Duodenal mucosa (tissue), 2 donors: ENCODE data around the gene MSI2.

Source experiments
- H3K27ac ChIP-seq: one replicate; pipeline ENCODE4 v1.7.0; 2013; ENCODE audit warnings: low read depth, low read length
- H3K27me3 ChIP-seq, 2 donors: one replicate each; pipeline ENCODE4 v1.7.0; 2013; ENCODE audit warnings: low read length in 2 of 2, control low read depth in 1 of 2; ENCODE audit not compliant: insufficient read depth in 2 of 2, control insufficient read depth in 1 of 2
- H3K36me3 ChIP-seq, 2 donors: one replicate each; pipeline ENCODE4 v1.7.0; 2013; ENCODE audit warnings: low read length in 2 of 2, control low read depth in 1 of 2; ENCODE audit not compliant: insufficient read depth in 2 of 2, control insufficient read depth in 1 of 2
- H3K4me1 ChIP-seq, 2 donors: one replicate each; pipeline ENCODE4 v1.7.0; 2013; ENCODE audit warnings: low read length in 2 of 2, control low read depth in 1 of 2; ENCODE audit not compliant: insufficient read depth in 2 of 2, control insufficient read depth in 1 of 2
- H3K4me3 ChIP-seq, 2 donors: one replicate each; pipeline ENCODE4 v1.7.0; 2013; ENCODE audit warnings: low read length in 2 of 2, low read depth in 1 of 2
- H3K9ac ChIP-seq, 2 donors: one replicate each; pipeline ENCODE4 v1.7.0; 2013; ENCODE audit warnings: low read length in 2 of 2, low read depth in 1 of 2
- H3K9me3 ChIP-seq, 2 donors: one replicate each; pipeline ENCODE4 v1.7.0; 2013; ENCODE audit warnings: low read length in 2 of 2, control low read depth in 1 of 2; ENCODE audit not compliant: control insufficient read depth in 1 of 2

The MSI2 gene

DNA sequence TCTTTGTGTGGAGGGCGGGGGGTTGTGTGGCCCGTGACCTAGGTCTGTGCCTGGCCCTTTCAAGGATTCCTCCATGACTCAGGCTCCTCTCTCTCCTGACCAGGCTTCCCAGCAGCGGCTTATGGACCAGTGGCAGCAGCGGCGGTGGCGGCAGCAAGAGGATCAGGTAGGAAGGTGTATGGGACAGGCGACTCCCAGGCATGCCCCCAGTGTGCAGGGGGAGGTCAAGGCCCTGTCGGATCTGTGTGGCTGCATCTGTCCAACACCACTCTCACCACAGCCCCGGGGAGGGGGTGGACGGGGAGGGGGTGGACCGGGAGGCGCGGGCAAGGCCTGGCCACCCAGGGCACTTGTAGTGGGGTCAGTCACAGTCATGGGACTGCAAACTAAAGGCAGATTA lies 395.7 kb downstream of the MSI2 start:
- peaks cover 0 to 6% of the 10 kb centered on the region in 2 donors for H3K4me1 ChIP-seq
- H3K27ac ChIP-seq: no peak overlapping the region
- no peak overlapping the region for H3K4me3 ChIP-seq
- H3K27me3 ChIP-seq: no peaks in the 10 kb centered on the region
- no peak overlapping the region for H3K9ac ChIP-seq
- peaks cover 0 to 4% of the 10 kb centered on the region in 2 donors for H3K36me3 ChIP-seq
- H3K9me3 ChIP-seq: no peaks in the 10 kb centered on the region

DNA sequence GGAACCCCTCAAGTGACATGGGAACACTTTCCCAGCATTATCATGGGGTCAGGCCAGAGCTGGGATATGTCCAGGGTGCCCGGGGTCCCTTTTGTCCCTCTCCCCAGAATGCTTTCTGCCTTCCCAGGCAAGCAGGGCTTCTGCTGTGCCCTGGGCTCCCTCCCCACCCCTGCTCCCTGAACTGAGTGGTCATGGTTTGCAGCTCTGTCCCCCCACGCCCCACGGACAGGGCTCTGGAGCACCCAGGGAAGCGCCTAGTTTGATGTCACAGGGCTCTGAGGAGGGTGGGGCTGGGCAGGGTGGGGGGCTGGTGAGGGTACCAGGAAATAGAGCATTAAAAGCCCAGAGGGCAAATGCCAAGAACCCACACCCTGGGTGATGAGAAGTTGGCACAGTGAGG lies 396.5 kb downstream of the MSI2 start:
- Histone ChIP-seq H3K27me3 (no peaks in the 10 kb centered on the region), H3K4me3 (no peak overlapping the region), H3K27ac (no peak overlapping the region), H3K9me3 (no peaks in the 10 kb centered on the region), H3K4me1 (peaks cover 0 to 6% of the 10 kb centered on the region in 2 donors), H3K36me3 (peaks cover 0 to 4% of the 10 kb centered on the region in 2 donors), H3K9ac (no peak overlapping the region)

DNA sequence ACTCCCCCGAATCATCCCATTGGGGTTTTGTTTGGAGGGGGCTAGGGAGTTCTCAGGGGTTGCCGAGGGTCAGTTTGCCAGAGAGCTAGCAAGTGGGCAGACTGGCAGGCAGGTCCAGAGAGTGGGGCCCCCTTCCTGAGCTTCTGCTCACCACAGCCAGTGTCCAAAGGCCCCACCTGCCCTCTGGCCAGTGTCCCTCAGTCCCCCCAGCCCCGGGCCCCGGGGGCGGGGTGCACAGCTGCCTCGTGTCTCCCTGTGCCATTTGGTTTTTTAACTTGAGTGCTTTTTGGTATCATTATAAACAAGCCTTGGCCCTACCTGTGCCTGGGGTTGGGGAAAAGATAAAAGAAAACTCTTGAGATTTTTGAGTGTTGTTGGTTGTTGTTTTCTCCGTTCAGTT lies 397.0 kb downstream of the MSI2 start:
- peaks cover 0 to 4% of the 10 kb centered on the region in 2 donors for H3K36me3 ChIP-seq
- peaks cover 0 to 6% of the 10 kb centered on the region in 2 donors for H3K4me1 ChIP-seq
- H3K27me3 ChIP-seq: no peaks in the 10 kb centered on the region
- no peaks in the 10 kb centered on the region for H3K9me3 ChIP-seq
- H3K4me3 ChIP-seq: no peak overlapping the region
- no peak overlapping the region for H3K9ac ChIP-seq
- H3K27ac ChIP-seq: no peak overlapping the region

DNA sequence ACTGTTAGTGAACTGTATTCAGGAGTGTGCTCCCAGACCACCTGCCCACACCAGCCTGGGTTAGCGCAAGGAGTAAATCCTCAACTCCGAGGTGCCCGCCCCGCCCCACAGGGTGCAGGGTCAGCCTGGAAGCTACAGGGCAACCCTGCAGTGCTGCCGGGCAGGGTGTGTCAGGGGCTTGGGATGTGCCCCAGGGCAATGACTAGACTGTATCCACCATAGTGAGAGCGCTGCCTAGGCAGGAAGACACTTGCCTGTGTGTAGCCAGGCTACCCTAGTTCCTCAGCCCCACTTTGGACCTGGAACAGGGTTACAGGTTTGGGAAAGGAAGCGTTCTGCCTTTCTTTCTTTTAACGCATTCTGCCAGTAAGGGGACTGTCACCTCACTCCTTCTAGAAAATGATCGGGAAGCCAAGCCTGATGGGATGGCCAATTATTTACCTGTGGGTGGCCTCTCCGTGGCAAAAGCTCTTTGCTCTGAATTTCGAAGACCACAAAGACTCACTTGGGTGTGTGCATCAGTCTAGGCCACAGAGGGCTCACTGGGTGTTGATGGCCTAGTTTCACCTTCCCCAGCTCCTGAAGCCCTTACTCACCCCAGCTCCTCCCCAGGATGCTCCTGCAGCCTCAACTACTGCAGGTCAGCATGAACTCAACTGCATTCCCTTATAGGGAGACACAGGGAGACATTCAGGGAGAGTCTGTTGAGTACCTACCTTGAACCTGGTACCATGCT lies 397.9 kb downstream of the MSI2 start:
- Histone ChIP-seq H3K27me3 (no peaks in the 10 kb centered on the region), H3K4me1 (peaks cover 0 to 6% of the 10 kb centered on the region in 2 donors), H3K9me3 (no peaks in the 10 kb centered on the region), H3K27ac (no peak overlapping the region), H3K36me3 (no peaks in the 10 kb centered on the region), H3K4me3 (no peak overlapping the region), H3K9ac (no peak overlapping the region)

DNA sequence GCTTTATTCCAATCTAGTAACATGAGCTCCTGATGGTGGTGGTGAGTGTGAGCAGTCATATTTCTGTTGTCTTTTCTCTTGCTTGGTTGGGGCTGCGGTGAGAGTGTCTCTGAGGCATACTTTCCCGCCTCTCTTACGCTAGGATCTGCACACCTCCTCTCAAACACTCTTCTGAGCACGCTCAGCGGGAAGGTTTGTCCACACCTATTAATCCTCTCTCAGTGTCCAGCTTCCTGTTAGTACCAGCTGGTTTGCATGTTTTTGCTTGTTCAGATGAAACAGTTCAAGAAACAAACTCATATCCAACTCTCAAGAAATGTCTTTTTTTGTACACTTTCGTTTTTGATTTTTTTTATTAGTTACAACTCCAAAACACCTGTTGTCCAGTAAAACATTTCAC lies 399.2 kb downstream of the MSI2 start:
- Histone ChIP-seq H3K27me3 (no peaks in the 10 kb centered on the region), H3K27ac (no peak overlapping the region), H3K4me1 (peaks cover 0 to 6% of the 10 kb centered on the region in 2 donors), H3K36me3 (no peaks in the 10 kb centered on the region), H3K9ac (no peak overlapping the region), H3K9me3 (no peaks in the 10 kb centered on the region), H3K4me3 (no peak overlapping the region)

DNA sequence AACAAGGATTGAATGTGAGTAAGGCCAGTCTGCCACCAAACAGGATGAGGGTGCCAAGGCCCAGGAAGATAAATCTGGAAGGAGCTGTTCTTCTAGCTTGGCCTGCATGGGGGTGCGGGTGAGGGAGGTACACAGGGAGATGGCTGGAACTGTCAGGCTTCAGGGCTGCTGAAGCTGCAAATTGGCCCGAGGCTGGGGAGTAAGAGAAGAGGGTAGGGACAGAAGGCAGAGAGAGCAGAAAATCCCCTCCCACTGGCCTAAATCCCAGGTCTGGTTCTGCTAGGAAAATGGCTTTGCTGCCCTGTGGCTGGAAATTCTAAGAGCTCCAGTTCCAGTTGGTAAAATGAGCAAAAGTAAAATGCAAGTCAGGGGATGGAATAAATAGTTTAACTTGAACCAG lies 400.9 kb downstream of the MSI2 start:
- no peak overlapping the region for H3K4me3 ChIP-seq
- no peaks in the 10 kb centered on the region for H3K36me3 ChIP-seq
- no peak overlapping the region for H3K27ac ChIP-seq
- H3K27me3 ChIP-seq: no peaks in the 10 kb centered on the region
- peaks cover 2 to 6% of the 10 kb centered on the region in 2 donors for H3K4me1 ChIP-seq
- H3K9me3 ChIP-seq: no peaks in the 10 kb centered on the region
- H3K9ac ChIP-seq: no peak overlapping the region

DNA sequence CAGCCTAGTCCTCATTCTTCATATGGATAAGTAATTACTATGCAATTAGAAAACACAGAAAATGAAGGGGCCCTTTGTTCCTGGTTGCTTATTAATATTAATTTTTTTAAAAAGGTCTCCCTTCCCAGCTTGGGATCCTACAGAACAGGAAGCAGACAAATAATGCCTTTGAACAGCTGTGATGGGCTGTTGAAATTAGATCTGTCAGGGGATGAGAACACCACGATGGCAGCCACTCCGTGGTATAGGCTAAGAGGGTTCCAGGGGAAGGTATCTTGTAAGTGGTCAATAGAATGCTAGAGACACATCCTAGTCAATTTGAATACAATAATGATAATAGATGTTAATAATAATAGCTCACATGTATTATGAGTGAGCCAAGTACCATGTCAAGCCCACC lies 405.7 kb downstream of the MSI2 start:
- H3K9ac ChIP-seq: no peak overlapping the region
- no peaks in the 10 kb centered on the region for H3K9me3 ChIP-seq
- H3K36me3 ChIP-seq: no peaks in the 10 kb centered on the region
- no peak overlapping the region for H3K4me3 ChIP-seq
- no peak overlapping the region for H3K27ac ChIP-seq
- H3K27me3 ChIP-seq: no peaks in the 10 kb centered on the region
- peaks cover 13 to 16% of the 10 kb centered on the region in 2 donors for H3K4me1 ChIP-seq

DNA sequence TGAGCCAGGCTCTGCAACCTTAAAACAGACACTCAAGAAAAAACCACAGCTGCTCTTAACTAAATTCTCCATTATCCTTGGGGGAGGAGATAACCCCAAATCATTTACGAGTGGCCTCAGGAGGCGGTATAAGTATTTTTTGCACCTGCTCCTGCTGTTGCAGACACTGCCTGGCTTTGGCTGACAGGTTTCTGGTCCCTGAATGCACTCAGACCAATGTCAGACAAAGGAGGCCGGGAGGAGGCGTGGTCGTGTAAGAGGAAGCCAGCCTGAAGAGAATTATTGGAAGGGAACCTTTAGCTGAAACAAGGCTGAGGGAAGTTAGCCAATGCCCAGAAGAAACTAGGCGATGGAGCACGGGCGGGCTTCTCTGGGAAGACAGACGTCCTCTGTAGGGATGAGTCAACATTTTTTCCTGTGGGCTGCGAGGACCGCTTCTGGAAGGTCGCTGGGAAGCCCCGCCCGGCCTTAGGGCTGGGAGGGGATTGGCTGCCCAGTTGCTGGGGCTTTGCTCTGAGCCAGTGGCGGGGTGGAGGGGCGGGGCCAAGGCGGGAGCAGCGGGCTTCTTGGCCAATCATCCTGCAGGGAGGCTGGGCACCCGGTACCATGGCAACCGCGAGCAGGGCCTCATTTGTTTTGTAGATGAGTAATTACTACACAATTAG lies 406.5 kb downstream of the MSI2 start:
- Histone ChIP-seq H3K4me3 (peak overlapping the region; percentile 67 to 68), H3K36me3 (no peaks in the 10 kb centered on the region)

DNA sequence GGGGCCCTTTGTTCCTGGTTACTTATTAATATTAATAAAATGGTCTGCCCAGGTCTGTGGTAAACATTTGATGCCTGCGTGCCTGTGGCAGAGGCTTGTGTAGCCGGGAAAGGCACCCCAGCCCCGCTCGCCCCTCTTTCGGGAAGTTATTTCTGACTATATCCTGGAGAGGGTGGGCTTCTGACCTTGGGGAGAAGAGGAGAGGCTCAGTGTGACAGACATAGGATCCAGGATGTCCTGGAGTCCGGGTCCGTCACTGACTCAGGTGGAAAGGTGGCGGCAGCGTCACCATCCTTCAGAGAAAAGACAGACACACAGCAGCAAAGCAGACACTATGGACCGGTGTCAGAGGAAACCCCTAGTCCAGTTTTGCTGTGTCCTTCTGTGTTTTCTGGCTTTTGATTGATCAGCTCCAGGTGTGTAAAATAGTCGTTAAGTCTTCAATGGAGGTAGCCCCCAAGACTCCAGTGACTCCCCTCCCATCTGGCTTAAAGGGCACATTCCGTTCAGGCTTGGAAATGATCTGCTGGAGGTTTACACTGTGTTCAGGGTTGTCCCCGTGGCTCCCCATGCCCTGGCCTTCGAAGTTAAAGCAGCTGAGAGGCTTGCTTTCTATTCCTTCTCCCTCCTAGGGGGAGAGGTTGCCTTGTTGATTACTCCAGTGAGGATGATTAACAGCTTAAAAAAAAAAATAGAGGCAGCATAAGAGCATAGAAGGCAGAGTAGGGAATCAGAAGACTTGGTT lies 407.2 kb downstream of the MSI2 start:
- H3K9ac ChIP-seq: peak overlapping the region in 1 of 2 donors; percentile 47
- peak overlapping the region in 1 of 2 donors; percentile 15 for H3K4me3 ChIP-seq
- no peaks in the 10 kb centered on the region for H3K9me3 ChIP-seq
- peak overlapping the region; percentile 61 for H3K27ac ChIP-seq
- peaks cover 13 to 16% of the 10 kb centered on the region in 2 donors for H3K4me1 ChIP-seq
- H3K27me3 ChIP-seq: no peaks in the 10 kb centered on the region
- H3K36me3 ChIP-seq: no peaks in the 10 kb centered on the region

More for the DNA sequence above, 406.5 kb downstream of the MSI2 start:
- H3K27me3 ChIP-seq: no peaks in the 10 kb centered on the region
- peak overlapping the region; percentile 48 for H3K27ac ChIP-seq
- H3K4me1 ChIP-seq: peaks cover 13 to 16% of the 10 kb centered on the region in 2 donors
- H3K9me3 ChIP-seq: no peaks in the 10 kb centered on the region
- H3K9ac ChIP-seq: no peak overlapping the region

DNA sequence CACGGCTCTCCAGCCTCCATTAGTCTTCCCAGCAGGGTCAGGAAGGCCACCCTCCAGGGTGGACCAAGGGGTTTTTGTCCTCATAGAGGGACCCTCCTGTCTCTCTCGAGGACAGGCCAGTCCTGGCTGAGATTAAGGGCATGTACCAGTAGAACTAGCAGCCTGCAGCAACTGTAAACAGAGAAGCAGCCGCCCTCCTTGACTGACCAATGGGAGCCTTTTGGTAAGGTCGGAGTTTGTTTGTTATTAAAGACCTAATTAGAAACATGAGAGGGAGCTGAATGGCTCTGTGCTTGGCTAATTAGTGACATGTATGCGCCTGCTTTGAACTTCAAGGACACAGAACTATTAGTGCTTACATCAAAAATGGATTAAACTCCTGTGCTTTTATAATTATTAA lies 408.8 kb downstream of the MSI2 start:
- no peaks in the 10 kb centered on the region for H3K27me3 ChIP-seq
- no peaks in the 10 kb centered on the region for H3K36me3 ChIP-seq
- H3K9me3 ChIP-seq: no peaks in the 10 kb centered on the region
- no peak overlapping the region for H3K4me3 ChIP-seq
- no peak overlapping the region for H3K9ac ChIP-seq
- H3K27ac ChIP-seq: peak overlapping the region; percentile 14
- peaks cover 13 to 16% of the 10 kb centered on the region in 2 donors for H3K4me1 ChIP-seq
